A673 (cell line): Measurements from ENCODE around the gene HNRNPUL2. TPM values are rescaled to one million over a fixed set of nuclear protein-coding genes. Genes with fewer than 3 reads are reported as not detected.
A peak's percentile ranks its signal among the peaks of the same experiment; 100 is the strongest.
"Not testable (repeated sequence)": the region's sequence is repeated elsewhere in the genome, so short reads cannot be mapped to it uniquely, and the experiment has no call there.

Experiments
- BruUV-seq: library from RNA; stranded (reverse); fragments of 400-500 nt; replicated peaks from 2 replicates; lab custom pipeline; 2021; lab: Mats Ljungman, UMichigan
- CTCF ChIA-PET: fragments of 300-600 bp; sonication (Branson Sonifier 250); formaldehyde crosslinking; loops from one replicate; lab custom pipeline; 2022; ENCODE audit warnings: antibody characterized with exemption; lab: Charles Lee
- POLR2A ChIA-PET: fragments of 300-600 bp; sonication (Branson Sonifier 250); formaldehyde crosslinking; loops from one replicate; lab custom pipeline; 2022; ENCODE audit warnings: antibody characterized with exemption; ENCODE audit not compliant: low non-redundant PET; lab: Charles Lee
- DNase-seq: peaks from one replicate; pipeline ENCODE4 v3.0.0-alpha.2; 2015; ENCODE audit warnings: low spot score
- H3K27ac ChIP-seq: fragments of 200-600 bp; sonication (generic); 2 replicates; pipeline ENCODE4 v1.5.1; 2016; ENCODE audit warnings: mixed run types, low read depth, mild to moderate bottlenecking, mixed read lengths, antibody characterized with exemption, low read length; ENCODE audit not compliant: poor library complexity, severe bottlenecking
- H3K27me3 ChIP-seq: fragments of 200-600 bp; sonication (generic); replicated peaks from 2 replicates; pipeline ENCODE4 v1.6.1; 2017; ENCODE audit warnings: mixed run types, low read depth, mild to moderate bottlenecking, mixed read lengths, antibody characterized with exemption, low read length; ENCODE audit not compliant: insufficient read depth, poor library complexity
- H3K36me3 ChIP-seq: fragments of 200-600 bp; sonication (generic); 2 replicates; pipeline ENCODE4 v1.6.1; 2016; ENCODE audit warnings: mixed run types, mild to moderate bottlenecking, mixed read lengths, antibody characterized with exemption, low read length; ENCODE audit not compliant: insufficient read depth, poor library complexity, severe bottlenecking
- H3K4me1 ChIP-seq: fragments of 200-600 bp; sonication (generic); 2 replicates; pipeline ENCODE4 v1.6.1; 2017; ENCODE audit warnings: mixed run types, mild to moderate bottlenecking, mixed read lengths, antibody characterized with exemption, low read length; ENCODE audit not compliant: insufficient read depth, poor library complexity, severe bottlenecking
- H3K4me3 ChIP-seq: fragments of 200-600 bp; sonication (generic); 2 replicates; pipeline ENCODE4 v1.5.1; 2016; ENCODE audit warnings: low read depth, mixed run types, mild to moderate bottlenecking, mixed read lengths, low read length; ENCODE audit not compliant: poor library complexity, severe bottlenecking
- H3K9me3 ChIP-seq: fragments of 200-600 bp; sonication (generic); 2 replicates; pipeline ENCODE4 v1.6.1; 2016; ENCODE audit warnings: mixed run types, low read depth, mild to moderate bottlenecking, mixed read lengths, antibody characterized with exemption, low read length; ENCODE audit not compliant: poor library complexity, severe bottlenecking
- CTCF ChIP-seq: fragments of 300-800, 200-600 bp; sonication (generic); conservative IDR thresholded peaks from 2 replicates; pipeline ENCODE4 v1.5.1; 2017; ENCODE audit warnings: low read depth, mild to moderate bottlenecking, antibody characterized with exemption, low read length, moderate library complexity, mixed read lengths
- EZH2 ChIP-seq: fragments of 200-600 bp; sonication (generic); IDR thresholded peaks from 2 replicates; pipeline ENCODE4 v1.6.1; 2017; ENCODE audit warnings: borderline replicate concordance, low read depth, mild to moderate bottlenecking, mixed read lengths, antibody characterized with exemption, low read length; ENCODE audit not compliant: poor library complexity, severe bottlenecking
- intact Hi-C: fragments of 100-400 bp; cut with micrococcal nuclease; formaldehyde crosslinking; loops from one replicate; pipeline ENCODE4 v1.10.0; 2022; ENCODE audit not compliant: unreplicated experiment
- total RNA-seq: library from RNA; stranded (reverse); gene quantifications from 2 replicates; pipeline ENCODE4 v1.2.3, GENCODE V29; 2021

Gene HNRNPUL2
- total RNA-seq, 1 experiment from 2014 or later: 104 TPM

- H3K9me3 ChIP-seq: no peaks in the 10 kb centered on the region
- peaks cover 21% of the 10 kb centered on the region for H3K4me1 ChIP-seq
- peaks cover 21% of the 10 kb centered on the region for H3K36me3 ChIP-seq
- peak; percentile 100 for DNase-seq
- ChIA-PET POLR2A (interaction anchor here (0.5 to 1.2 kb wide), 6 partner anchors 10 to 229 kb away, joined by 3 to 7 read pairs (median 4); partner anchors contain the start of genes POLR2G and ZBTB3), CTCF (interaction anchor here (0.6 to 1.4 kb wide), 5 partner anchors 15 to 113 kb away, joined by 3 to 9 read pairs (median 4); partner anchors contain the start of genes STX5 and ZBTB3)
- intact Hi-C loops: loop anchor here (5.0 kb wide), 1 partner anchor 44 kb away; the partner anchor contains the start of genes HNRNPUL2 and TTC9C
- peak within 1 kb of the TSS; percentile 89 for H3K27ac ChIP-seq
- peak within 1 kb of the TSS; percentile 70 for H3K4me3 ChIP-seq
- TF ChIP-seq CTCF (no peak), EZH2 (no peak)
- H3K27me3 ChIP-seq: no peaks in the 10 kb centered on the region
- BruUV-seq: TSS peak; percentile 68
These were observed 44.1 kb upstream of the HNRNPUL2 start, which contains the start of gene TAF6L for GRCh38 chr11:62771144-62772021. TAF6L (plus strand) TSS chr11:62771396; CDS start chr11:62775784, 4,388 bp downstream.

GRCh38 chr11:62770778-62771143 is 43.5 kb upstream of the HNRNPUL2 start:
- no peak for TF ChIP-seq EZH2
- TF ChIP-seq CTCF: no peak
- Histone ChIP-seq H3K27me3 (no peaks in the 10 kb centered on the region), H3K36me3 (peaks cover 16% of the 10 kb centered on the region), H3K27ac (peak overlapping the region; percentile 89), H3K4me1 (peaks cover 21% of the 10 kb centered on the region), H3K4me3 (peak overlapping the region; percentile 70), H3K9me3 (no peaks in the 10 kb centered on the region)
- TSS peak; percentile 97 for BruUV-seq
- no peak for DNase-seq
- ChIA-PET POLR2A (interaction anchor here (0.7 to 1.2 kb wide), 3 partner anchors 9 to 228 kb away, joined by 3 to 7 read pairs (median 4); partner anchors contain the start of gene POLR2G), CTCF (interaction anchor here (0.6 to 1.4 kb wide), 4 partner anchors 16 to 113 kb away, joined by 3 to 9 read pairs (median 4); partner anchors contain the start of genes STX5 and ZBTB3)
- intact Hi-C loops: loop anchor here (5.0 kb wide), 1 partner anchor 43 kb away; the partner anchor contains the start of genes HNRNPUL2 and TTC9C

- intact Hi-C loops: not testable (repeated sequence)
These were observed 33.6 kb upstream of the HNRNPUL2 start for GRCh38 chr11:62760867-62761227.

More at GRCh38 chr11:62760867-62761227, 33.6 kb upstream of the HNRNPUL2 start:
- POLR2A ChIA-PET, H3K27me3 ChIP-seq, H3K27ac ChIP-seq, H3K9me3 ChIP-seq, DNase-seq, H3K4me1 ChIP-seq, BruUV-seq: not testable (repeated sequence)
- Histone ChIP-seq H3K4me3 (peak overlapping the region; percentile 82), H3K36me3 (peaks cover 13% of the 10 kb centered on the region)
- CTCF ChIA-PET: interaction anchor here (1.0 kb wide), 1 partner anchor 26 kb away, joined by 4 read pairs; no protein-coding TSS in a partner anchor
